B cell (primary cell): ENCODE results near the gene DDB1. TPM values are rescaled to one million over a fixed set of nuclear protein-coding genes. Genes with fewer than 3 reads are reported as not detected.

ENCODE experiments used
- ATAC-seq: fragments of 200-7000 bp; cut with Tn5 transposase; one replicate; pipeline ENCODE4 v1.10.0; 2021; ENCODE audit warnings: low read depth, mild to moderate bottlenecking, moderate number of reproducible peaks, moderate library complexity
- CTCF ChIA-PET: fragments of 350-600 bp; sonication (Branson Sonifier 250); formaldehyde crosslinking; loops from one replicate; lab custom pipeline; 2021; ENCODE audit warnings: antibody characterized with exemption, inconsistent platforms; lab: Charles Lee
- POLR2A ChIA-PET: fragments of 350-600 bp; sonication (Branson Sonifier 250); formaldehyde crosslinking; loops from one replicate; lab custom pipeline; 2021; ENCODE audit warnings: antibody characterized with exemption; lab: Charles Lee
- DNase-seq: peaks from one replicate; pipeline ENCODE4 v3.0.0; 2013
- H2AFZ ChIP-seq: 2 replicates; pipeline ENCODE4 v1.6.1; 2012; ENCODE audit warnings: mild to moderate bottlenecking, low read depth, low read length; ENCODE audit not compliant: insufficient read depth, poor library complexity, severe bottlenecking
- H3K27ac ChIP-seq, 2 donors: 1 replicate in 1 of 2; 2 replicates in 1 of 2; pipeline ENCODE4 v1.5.1; 2012 to 2013; ENCODE audit warnings: low read length in 2 of 2, mild to moderate bottlenecking in 2 of 2, moderate library complexity in 1 of 2
- H3K27me3 ChIP-seq, 4 experiments: fragments of 200-600 bp in 1 of 4; sonication (generic) in 1 of 4; replicated peaks in 1 of 4; 1 replicate in 2 of 4; 2 replicates in 2 of 4; pipeline versions ENCODE4 v1.6.1 to v1.7.0; 2013 to 2016; ENCODE audit warnings: low read length in 3 of 4, mild to moderate bottlenecking in 2 of 4, mixed read lengths in 1 of 4, moderate library complexity in 1 of 4; ENCODE audit not compliant: insufficient read depth in 4 of 4, control insufficient read depth in 3 of 4; ENCODE audit errors: control extremely low read depth in 1 of 4
- H3K36me3 ChIP-seq, 2 experiments: replicated peaks in 1 of 2; 1 replicate in 1 of 2; 2 replicates in 1 of 2; pipeline versions ENCODE4 v1.6.1 to v1.7.1; 2013; ENCODE audit warnings: low read length in 1 of 2; ENCODE audit not compliant: insufficient read depth in 2 of 2, control insufficient read depth in 1 of 2; ENCODE audit errors: control extremely low read depth in 1 of 2, extremely low read depth in 1 of 2
- H3K4me1 ChIP-seq, 2 donors: fragments of 200-600 bp in 1 of 2; sonication (generic) in 1 of 2; 1 replicate in 1 of 2; 2 replicates in 1 of 2; pipeline versions ENCODE4 v1.5.1 to v1.6.1; 2013 to 2017; ENCODE audit warnings: low read length in 2 of 2; ENCODE audit not compliant: control insufficient read depth in 2 of 2, insufficient read depth in 2 of 2
- H3K4me2 ChIP-seq: replicated peaks from 2 replicates; pipeline ENCODE3; 2012; ENCODE audit warnings: mild to moderate bottlenecking, low read depth, low read length; ENCODE audit not compliant: poor library complexity, severe bottlenecking
- H3K4me3 ChIP-seq, 5 experiments: fragments of 200-600 bp in 1 of 5; sonication (generic) in 1 of 5; 1 replicate in 3 of 5; 2 replicates in 2 of 5; pipeline versions ENCODE4 v1.5.1 to v1.7.0; 2011 to 2016; ENCODE audit warnings: low read length in 4 of 5, mild to moderate bottlenecking in 4 of 5, low read depth in 2 of 5, control low read depth in 1 of 5, moderate library complexity in 1 of 5; ENCODE audit not compliant: insufficient read depth in 1 of 5; ENCODE audit errors: control extremely low read depth in 1 of 5, extremely low read depth in 1 of 5
- H3K79me2 ChIP-seq: fragments of 200-600 bp; sonication (generic); one replicate; pipeline ENCODE4 v1.6.0; 2016; ENCODE audit warnings: low read length; ENCODE audit not compliant: control insufficient read depth, insufficient read depth
- H3K9ac ChIP-seq: fragments of 200-600 bp; sonication (generic); 2 replicates; pipeline ENCODE4 v1.6.1; 2017; ENCODE audit warnings: mild to moderate bottlenecking, low read length, moderate library complexity
- H3K9me3 ChIP-seq, 3 donors: one replicate each; pipeline versions ENCODE4 v1.6.1 to v1.7.1; 2013; ENCODE audit warnings: low read length in 2 of 3; ENCODE audit not compliant: control insufficient read depth in 2 of 3, insufficient read depth in 1 of 3; ENCODE audit errors: control extremely low read depth in 1 of 3
- H4K20me1 ChIP-seq: 2 replicates; pipeline ENCODE4 v1.6.0; 2012; ENCODE audit warnings: mild to moderate bottlenecking, low read length; ENCODE audit not compliant: insufficient read depth, control insufficient read depth, poor library complexity, severe bottlenecking
- H3K27ac Mint-ChIP-seq: one replicate; pipeline ENCODE4 v1.8.0; 2021; ENCODE audit warnings: mixed read lengths
- H3K27me3 Mint-ChIP-seq: one replicate; pipeline ENCODE4 v1.8.0; 2021; ENCODE audit warnings: mixed read lengths
- H3K4me1 Mint-ChIP-seq: one replicate; pipeline ENCODE4 v1.8.0; 2021; ENCODE audit warnings: mixed read lengths
- H3K4me3 Mint-ChIP-seq: one replicate; pipeline ENCODE4 v1.8.0; 2021; ENCODE audit warnings: mixed read lengths
- H3K9me3 Mint-ChIP-seq: one replicate; pipeline ENCODE4 v1.8.0; 2022; ENCODE audit warnings: mixed read lengths; ENCODE audit not compliant: insufficient read depth
- EZH2 ChIP-seq: IDR thresholded peaks from 2 replicates; pipeline ENCODE4 v1.6.1; 2012; ENCODE audit warnings: borderline replicate concordance, low read depth, mild to moderate bottlenecking, moderate library complexity, low read length; ENCODE audit not compliant: insufficient read depth, poor library complexity, severe bottlenecking
- WGBS: methylation state at CpG from one replicate; pipeline ENCODE4 v1.1.5; 2013; ENCODE audit warnings: missing lambda C conversion rate; ENCODE audit not compliant: insufficient coverage; 5-methylcytosine and 5-hydroxymethylcytosine counted together
- intact Hi-C: fragments of 100-400 bp; cut with micrococcal nuclease; formaldehyde crosslinking; loops from one replicate; pipeline ENCODE4 v1.10.0; 2022
- polyA plus RNA-seq: library from polyadenylated mRNA; depleted of rRNA; stranded (reverse); fragments of >200 nt; gene quantifications from 2 replicates; pipeline ENCODE4 v1.2.3, GENCODE V29; 2012
- total RNA-seq, 2 donors: library from RNA; stranded (reverse); fragments of 120-200 nt in 1 of 2; gene quantifications; 1 replicate in 1 of 2; 2 replicates in 1 of 2; pipeline versions ENCODE4 v1.2.3 to v1.2.4, GENCODE V29; 2013 to 2022
- TF ChIP-seq, protein P1 (sequence below): fragments of 200-600 bp; IDR thresholded peaks from one replicate; pipeline ENCODE4 v1.8.0; 2022; ENCODE audit warnings: antibody characterized with exemption, mild to moderate bottlenecking

The DDB1 gene
- total and polyA plus RNA-seq, 2 donors (not counting 1 experiment from before 2014, with no cell fraction given): 52.4 to 155 TPM

DNA sequence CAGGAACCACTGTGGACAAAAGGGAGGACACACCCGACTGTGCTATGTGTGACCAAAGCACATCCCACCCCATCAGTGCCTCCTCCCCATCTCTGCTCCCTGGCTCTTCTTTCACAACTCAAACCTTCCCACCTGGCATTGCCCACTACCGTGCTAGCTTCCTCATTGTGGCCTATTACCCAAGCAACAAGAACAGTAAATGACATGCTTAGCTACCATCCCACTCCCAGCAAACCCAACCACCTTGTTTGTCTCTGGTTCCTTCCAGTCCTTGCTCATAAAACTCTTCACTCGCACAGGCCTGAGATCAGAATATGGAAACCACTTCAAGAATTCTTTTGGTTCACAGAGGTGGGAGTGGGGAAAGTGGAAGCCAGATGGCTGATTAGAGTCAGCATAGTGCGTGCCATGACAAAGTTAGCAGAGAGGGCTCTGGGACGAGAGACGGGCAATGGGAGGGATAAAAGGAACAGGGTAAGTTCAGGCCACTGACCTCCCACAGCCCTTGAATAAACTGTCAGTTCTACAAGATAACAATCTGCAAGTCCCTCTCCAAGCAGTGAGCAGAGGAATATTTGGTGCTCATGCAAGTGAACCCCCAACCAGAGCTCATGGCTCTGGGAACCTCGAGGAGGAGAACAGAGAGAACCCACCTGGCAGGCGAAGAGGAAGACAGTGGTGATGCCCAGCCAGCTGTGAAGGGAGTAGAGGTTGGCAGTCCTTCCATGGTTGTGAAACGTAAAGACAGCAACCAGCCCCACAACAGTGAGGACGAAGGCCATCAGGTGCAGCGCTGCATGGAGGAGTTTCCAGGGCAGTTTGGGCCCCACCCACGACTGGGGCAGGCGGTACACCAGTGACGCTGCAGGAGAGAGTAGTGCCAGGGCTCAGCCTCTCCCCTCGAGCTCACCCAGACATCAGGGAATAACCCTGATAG, 20.5 kb upstream of the DDB1 start:
- Histone ChIP-seq H3K36me3 (peaks cover 2 to 69% of the 10 kb centered on the region in 2 experiments), H3K4me1 (peaks cover 48 to 72% of the 10 kb centered on the region in 2 donors), H3K27ac (peak overlapping the region; percentile 93 to 95), H3K27me3 (no peaks in the 10 kb centered on the region), H4K20me1 (peaks cover 71% of the 10 kb centered on the region), H3K9me3 (no peaks in the 10 kb centered on the region), H3K79me2 (peaks cover 58% of the 10 kb centered on the region), H2AFZ (no peak overlapping the region), H3K9ac (peak overlapping the region; percentile 73), H3K4me2 (peak overlapping the region; percentile 86), H3K4me3 (peak overlapping the region; percentile 62 to 85 (median 73))
- POLR2A ChIA-PET: interaction anchor here (1.7 kb wide), 1 partner anchor 9 kb away, joined by 11 read pairs; the partner anchor contains the start of genes CYB561A3 and TMEM138
- CTCF ChIA-PET: interaction anchor here (1.6 to 20.9 kb wide), 4 partner anchors 9 to 39 kb away, joined by 4 to 436 read pairs (median 106); partner anchors contain the start of genes CYB561A3, DDB1, TKFC and TMEM138
- Mint-ChIP-seq H3K9me3 (no peaks in the 10 kb centered on the region), H3K27ac (peak overlapping the region; percentile 99), H3K27me3 (no peaks in the 10 kb centered on the region), H3K4me1 (peaks cover 59% of the 10 kb centered on the region), H3K4me3 (peak overlapping the region; percentile 95)
- ATAC-seq (peak; percentile 7), DNase-seq (peak; percentile 52)
- WGBS: 12% methylated on average over 12 of the region's 15 CpGs
- TF ChIP-seq EZH2: no peak
- TF ChIP-seq, protein P1, sequence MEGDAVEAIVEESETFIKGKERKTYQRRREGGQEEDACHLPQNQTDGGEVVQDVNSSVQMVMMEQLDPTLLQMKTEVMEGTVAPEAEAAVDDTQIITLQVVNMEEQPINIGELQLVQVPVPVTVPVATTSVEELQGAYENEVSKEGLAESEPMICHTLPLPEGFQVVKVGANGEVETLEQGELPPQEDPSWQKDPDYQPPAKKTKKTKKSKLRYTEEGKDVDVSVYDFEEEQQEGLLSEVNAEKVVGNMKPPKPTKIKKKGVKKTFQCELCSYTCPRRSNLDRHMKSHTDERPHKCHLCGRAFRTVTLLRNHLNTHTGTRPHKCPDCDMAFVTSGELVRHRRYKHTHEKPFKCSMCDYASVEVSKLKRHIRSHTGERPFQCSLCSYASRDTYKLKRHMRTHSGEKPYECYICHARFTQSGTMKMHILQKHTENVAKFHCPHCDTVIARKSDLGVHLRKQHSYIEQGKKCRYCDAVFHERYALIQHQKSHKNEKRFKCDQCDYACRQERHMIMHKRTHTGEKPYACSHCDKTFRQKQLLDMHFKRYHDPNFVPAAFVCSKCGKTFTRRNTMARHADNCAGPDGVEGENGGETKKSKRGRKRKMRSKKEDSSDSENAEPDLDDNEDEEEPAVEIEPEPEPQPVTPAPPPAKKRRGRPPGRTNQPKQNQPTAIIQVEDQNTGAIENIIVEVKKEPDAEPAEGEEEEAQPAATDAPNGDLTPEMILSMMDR: no peak
- intact Hi-C loops: loop anchor here (10.0 kb wide), 2 partner anchors 439 to 771 kb away; partner anchors contain the start of genes INCENP and TMEM109
